Activated CD4-positive, alpha-beta T cell treated with anti-CD3 and anti-CD28 coated beads, Interleukin-2, amount 50 U/mL, for 1 hour (primary cell): ENCODE data around the gene RTP2.
"Not testable (repeated sequence)": the region's sequence is repeated elsewhere in the genome, so short reads cannot be mapped to it uniquely, and the experiment has no call there.

Source experiments
- DNase-seq: peaks from one replicate; pipeline ENCODE4 v3.0.0-alpha.2; 2020

RTP2 gene

GRCh38 chr3:187709155-187709554, 6.8 kb upstream of the RTP2 start:
- no peak for DNase-seq

- no peak for DNase-seq
Measured at GRCh38 chr3:187708696-187709095, 6.3 kb upstream of the RTP2 start.

GRCh38 chr3:187706971-187707370, 4.6 kb upstream of the RTP2 start:
- no peak for DNase-seq

- DNase-seq, result no peak
Measured at GRCh38 chr3:187705164-187705563, 2.8 kb upstream of the RTP2 start.

- DNase-seq, result no peak
Measured at GRCh38 chr3:187700249-187700648, 2.1 kb downstream of the RTP2 start.

- no peak for DNase-seq
Measured at GRCh38 chr3:187698499-187699399, 3.6 kb downstream of the RTP2 start.

- DNase-seq, result no peak
Measured at GRCh38 chr3:187696021-187696420, 6.3 kb downstream of the RTP2 start.

- DNase-seq, result no peak
Measured at GRCh38 chr3:187695449-187695848, 6.9 kb downstream of the RTP2 start.

GRCh38 chr3:187694801-187695200, 7.6 kb downstream of the RTP2 start:
- no peak for DNase-seq

GRCh38 chr3:187693431-187693830, 8.9 kb downstream of the RTP2 start:
- DNase-seq, result no peak

- DNase-seq, result no peak
Measured at GRCh38 chr3:187689984-187690383, 12.4 kb downstream of the RTP2 start.

GRCh38 chr3:187686621-187687273, 15.6 kb downstream of the RTP2 start:
- DNase-seq, result no peak

- no peak for DNase-seq
Measured at GRCh38 chr3:187685948-187686347, 16.4 kb downstream of the RTP2 start.

- DNase-seq, result no peak
Measured at GRCh38 chr3:187684880-187685279, 17.5 kb downstream of the RTP2 start.

- no peak for DNase-seq
Measured at GRCh38 chr3:187684444-187684843, 17.9 kb downstream of the RTP2 start.

- not testable (repeated sequence) for DNase-seq
Measured at GRCh38 chr3:187681756-187682155, 20.6 kb downstream of the RTP2 start.

- DNase-seq, result peak; percentile 65
Measured at GRCh38 chr3:187679638-187680396, 22.5 kb downstream of the RTP2 start.

- DNase-seq, result peak; percentile 8
Measured at GRCh38 chr3:187678726-187679268, 23.6 kb downstream of the RTP2 start.

GRCh38 chr3:187677604-187678003, 24.8 kb downstream of the RTP2 start:
- DNase-seq, result no peak

GRCh38 chr3:187673012-187673411, 29.3 kb downstream of the RTP2 start:
- no peak for DNase-seq

GRCh38 chr3:187669675-187670504, 32.5 kb downstream of the RTP2 start, which contains the start of gene SST:
Gene SST, minus strand, starts transcription at chr3:187670394. Its CDS starts 103 bp downstream, at chr3:187670291.
- DNase-seq, result no peak

GRCh38 chr3:187667526-187667925, 34.8 kb downstream of the RTP2 start:
- no peak for DNase-seq
